Occipital lobe (tissue), 2 donors: Measurements from ENCODE around the gene CPPED1. TPM values are rescaled to one million over a fixed set of nuclear protein-coding genes. Genes with fewer than 3 reads are reported as not detected.
"Not testable (repeated sequence)": the region's sequence is repeated elsewhere in the genome, so short reads cannot be mapped to it uniquely, and the experiment has no call there.

ENCODE experiments used
- DNase-seq: peaks from one replicate; lab custom pipeline; 2025; lab: John Stamatoyannopoulos, UW
- total RNA-seq: library from RNA; depleted of rRNA; stranded (reverse); fragments of >200 nt; gene quantifications from one replicate; pipeline ENCODE4 v1.2.3, GENCODE V29; 2014

Gene CPPED1
- total RNA-seq, 1 donor from 2014 or later: 6.2 TPM

- no peak for DNase-seq
These were observed 34.2 kb downstream of the CPPED1 start for GRCh38 chr16:12769525-12769924.

GRCh38 chr16:12767897-12768296, 35.8 kb downstream of the CPPED1 start:
- no peak for DNase-seq

GRCh38 chr16:12766853-12767252, 36.8 kb downstream of the CPPED1 start:
- no peak for DNase-seq

GRCh38 chr16:12766208-12766607, 37.5 kb downstream of the CPPED1 start:
- not testable (repeated sequence) for DNase-seq

GRCh38 chr16:12764813-12765488, 38.7 kb downstream of the CPPED1 start:
- no peak for DNase-seq

- DNase-seq: no peak
These were observed 40.2 kb downstream of the CPPED1 start for GRCh38 chr16:12763517-12763916.

- DNase-seq: no peak
These were observed 42.7 kb downstream of the CPPED1 start for GRCh38 chr16:12760819-12761611.

GRCh38 chr16:12758670-12759558, 44.8 kb downstream of the CPPED1 start:
- DNase-seq: no peak

- no peak for DNase-seq
These were observed 45.5 kb downstream of the CPPED1 start for GRCh38 chr16:12758031-12758669.

- no peak for DNase-seq
These were observed 46.1 kb downstream of the CPPED1 start for GRCh38 chr16:12757546-12757945.

GRCh38 chr16:12754824-12755543, 48.7 kb downstream of the CPPED1 start:
- no peak for DNase-seq

- DNase-seq: no peak
These were observed 50.3 kb downstream of the CPPED1 start for GRCh38 chr16:12753203-12754023.

- DNase-seq: no peak
These were observed 51.5 kb downstream of the CPPED1 start for GRCh38 chr16:12752159-12752558.

- no peak for DNase-seq
These were observed 53.2 kb downstream of the CPPED1 start for GRCh38 chr16:12750554-12750918.

- no peak for DNase-seq
These were observed 54.6 kb downstream of the CPPED1 start for GRCh38 chr16:12749076-12749475.

GRCh38 chr16:12747827-12748226, 55.9 kb downstream of the CPPED1 start:
- no peak for DNase-seq

- DNase-seq: no peak
These were observed 56.4 kb downstream of the CPPED1 start for GRCh38 chr16:12747261-12747660.

GRCh38 chr16:12744860-12745259, 58.8 kb downstream of the CPPED1 start:
- DNase-seq: no peak

GRCh38 chr16:12742741-12743140, 60.9 kb downstream of the CPPED1 start:
- DNase-seq: no peak
